ENCODE results near the gene XPC. TPM values are rescaled to one million over a fixed set of nuclear protein-coding genes. Genes with fewer than 3 reads are reported as not detected.
"Not testable (repeated sequence)": the region's sequence is repeated elsewhere in the genome, so short reads cannot be mapped to it uniquely, and the experiment has no call there.

XPC gene
- polyA plus RNA-seq, 1 donor: 18.1 TPM

DNA sequence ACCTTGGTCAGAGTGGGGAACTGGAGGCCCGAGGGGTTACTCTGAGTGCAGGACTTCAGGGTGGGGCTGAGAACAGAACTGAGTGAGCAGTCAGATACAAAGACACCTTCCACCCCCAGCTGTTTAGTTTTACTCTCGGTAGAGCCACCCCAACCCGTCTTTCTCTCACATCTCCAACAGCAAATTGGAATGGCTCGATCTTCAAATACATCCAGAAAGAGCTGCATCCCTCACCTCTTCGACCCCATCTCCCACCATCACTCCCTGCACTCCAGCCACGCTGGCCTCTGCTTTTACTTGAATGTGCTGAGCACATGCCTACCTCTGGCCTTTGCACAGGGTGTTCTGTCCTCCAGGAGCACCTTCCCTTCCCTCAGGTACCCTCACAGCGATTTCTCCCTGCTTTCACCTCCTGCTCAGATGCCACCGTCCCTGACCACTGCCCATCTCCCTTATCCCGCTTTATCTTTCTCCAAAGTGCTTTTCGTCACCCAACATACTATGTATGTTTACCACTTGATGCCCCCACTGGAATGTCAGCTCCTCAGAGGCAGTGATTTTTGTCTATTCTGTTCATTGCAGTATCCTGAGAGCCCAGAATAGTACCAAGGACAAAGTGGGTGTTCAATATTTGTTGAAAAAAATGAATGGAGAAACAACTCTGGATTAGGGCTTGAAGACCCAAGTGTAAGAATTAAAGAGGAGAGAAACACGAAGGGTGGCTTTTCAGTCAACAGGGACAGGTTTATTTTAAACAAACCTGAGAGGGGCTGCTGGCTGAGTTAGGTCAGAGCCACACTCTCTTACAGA is 58.1 kb downstream of the XPC start:
- no peak for DNase-seq (ENCODE audit: low read depth)

GRCh38 chr3:14119651-14120050 is 58.8 kb downstream of the XPC start:
- no peak for DNase-seq (ENCODE audit: low read depth)

- DNase-seq (ENCODE audit: low read depth): no peak
Measured at GRCh38 chr3:14118400-14119381, 59.7 kb downstream of the XPC start.

DNA sequence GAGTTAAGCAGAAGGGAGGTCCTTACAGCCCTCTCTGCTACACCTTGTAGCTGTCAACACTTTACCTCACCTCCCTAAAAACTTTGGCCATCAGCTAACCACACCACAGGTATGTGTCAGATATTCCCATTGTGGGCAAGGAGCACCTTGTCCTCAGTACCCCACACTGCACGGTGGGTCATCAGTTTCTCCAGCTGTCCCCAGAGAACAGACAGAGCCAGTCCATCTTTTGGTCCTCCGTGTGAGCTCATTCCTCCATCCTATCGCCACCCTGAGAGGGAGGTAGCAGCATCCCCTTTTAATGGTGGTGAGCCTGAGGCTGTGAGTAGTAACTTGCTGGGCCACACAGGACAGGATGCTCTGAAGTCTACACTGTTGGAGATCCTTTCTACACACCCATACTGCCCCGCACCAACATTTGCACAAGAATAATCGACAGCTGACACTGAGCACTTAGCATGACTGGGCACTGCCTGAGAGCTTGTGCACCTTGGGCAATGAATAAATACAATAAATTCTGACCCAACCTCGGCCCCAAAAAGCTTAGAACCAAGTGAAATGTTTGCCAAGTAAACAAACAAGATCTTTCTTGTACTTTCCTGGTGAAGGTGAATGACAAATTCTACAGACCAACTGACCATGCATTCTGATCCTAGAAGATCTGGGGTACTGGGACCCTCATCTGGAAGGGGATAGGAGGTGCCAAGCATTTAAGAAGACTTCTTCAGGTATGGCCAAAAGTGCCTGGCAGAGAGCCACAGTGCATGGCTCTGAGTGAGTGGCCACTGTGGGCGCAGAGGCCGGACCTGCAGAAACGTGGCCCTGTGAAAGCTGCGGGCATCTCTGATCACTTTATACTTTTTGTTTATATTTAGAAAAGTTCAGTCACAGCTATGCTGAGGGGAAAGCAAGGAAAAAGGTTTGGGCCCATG is 60.7 kb downstream of the XPC start:
- no peak for DNase-seq (ENCODE audit: low read depth)

GRCh38 chr3:14113965-14114635 is 64.3 kb downstream of the XPC start:
- no peak for DNase-seq (ENCODE audit: low read depth)

GRCh38 chr3:14110699-14111098 is 67.7 kb downstream of the XPC start:
- DNase-seq (ENCODE audit: low read depth): no peak

GRCh38 chr3:14109821-14110220 is 68.6 kb downstream of the XPC start:
- not testable (repeated sequence) for DNase-seq (ENCODE audit: low read depth)

GRCh38 chr3:14097616-14098391 is 80.6 kb downstream of the XPC start:
- DNase-seq (ENCODE audit: low read depth): no peak

GRCh38 chr3:14096742-14097141 is 81.7 kb downstream of the XPC start:
- DNase-seq (ENCODE audit: low read depth): no peak

Other genes starting within 250 kb of the XPC start
- gene CHCHD4, start 53.7 kb downstream of the XPC start, polyA plus RNA-seq (ENCODE audit: insufficient read length): 14.5 TPM
- gene TMEM43, start 53.5 kb downstream of the XPC start, polyA plus RNA-seq (ENCODE audit: insufficient read length): 47.7 TPM
- 10.7 TPM for gene LSM3, start 216 bp upstream of the XPC start, polyA plus RNA-seq (ENCODE audit: insufficient read length)
- gene SLC6A6, start 224.0 kb upstream of the XPC start, polyA plus RNA-seq (ENCODE audit: insufficient read length): 4.9 TPM